ENCODE results near the gene EFNB1.

DNA sequence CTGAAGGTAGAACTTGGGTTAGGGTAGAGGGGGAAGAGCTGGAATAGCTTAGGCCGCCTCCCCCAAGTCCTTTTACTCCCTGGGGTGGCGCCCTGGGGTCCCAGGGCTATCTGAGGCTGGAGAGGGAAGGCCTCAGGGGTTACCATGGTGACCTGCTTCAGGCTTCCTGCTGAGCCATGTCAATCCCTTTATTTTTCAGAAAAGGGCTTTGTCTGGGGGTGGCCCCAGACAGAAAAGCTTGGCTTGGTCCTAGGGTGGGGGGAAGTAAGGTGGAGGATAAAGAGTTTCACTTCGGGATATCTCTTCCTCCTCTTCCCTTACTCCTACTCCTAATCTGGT lies 6.3 kb downstream of the EFNB1 start:
- TF ChIP-seq, protein P1, sequence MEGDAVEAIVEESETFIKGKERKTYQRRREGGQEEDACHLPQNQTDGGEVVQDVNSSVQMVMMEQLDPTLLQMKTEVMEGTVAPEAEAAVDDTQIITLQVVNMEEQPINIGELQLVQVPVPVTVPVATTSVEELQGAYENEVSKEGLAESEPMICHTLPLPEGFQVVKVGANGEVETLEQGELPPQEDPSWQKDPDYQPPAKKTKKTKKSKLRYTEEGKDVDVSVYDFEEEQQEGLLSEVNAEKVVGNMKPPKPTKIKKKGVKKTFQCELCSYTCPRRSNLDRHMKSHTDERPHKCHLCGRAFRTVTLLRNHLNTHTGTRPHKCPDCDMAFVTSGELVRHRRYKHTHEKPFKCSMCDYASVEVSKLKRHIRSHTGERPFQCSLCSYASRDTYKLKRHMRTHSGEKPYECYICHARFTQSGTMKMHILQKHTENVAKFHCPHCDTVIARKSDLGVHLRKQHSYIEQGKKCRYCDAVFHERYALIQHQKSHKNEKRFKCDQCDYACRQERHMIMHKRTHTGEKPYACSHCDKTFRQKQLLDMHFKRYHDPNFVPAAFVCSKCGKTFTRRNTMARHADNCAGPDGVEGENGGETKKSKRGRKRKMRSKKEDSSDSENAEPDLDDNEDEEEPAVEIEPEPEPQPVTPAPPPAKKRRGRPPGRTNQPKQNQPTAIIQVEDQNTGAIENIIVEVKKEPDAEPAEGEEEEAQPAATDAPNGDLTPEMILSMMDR (IDR thresholded peaks at IDR 0.05 in 4 of 5, conservative IDR thresholded peaks at IDR 0.05 in 1 of 5): no peak
- TF ChIP-seq POLR2A (IDR thresholded peaks at IDR 0.05): no peak

Data from gastrocnemius medialis (tissue), 4 donors.